Measurements from ENCODE around the gene SLC11A1. TPM values are rescaled to one million over a fixed set of nuclear protein-coding genes. Genes with fewer than 3 reads are reported as not detected.

The SLC11A1 gene
- total and polyA plus RNA-seq, 2 experiments from 2014 or later, result 0.60 to 0.74 TPM

GRCh38 chr2:218418321-218418716 is 36.2 kb downstream of the SLC11A1 start:
- Histone ChIP-seq H3K36me3 (replicated peaks; ENCODE audit: insufficient read depth, low read depth) (no peaks in the 10 kb centered on the region), H3K9me3 (ENCODE audit: low read depth) (no peaks in the 10 kb centered on the region), H4K20me1 (ENCODE audit: insufficient read depth, poor library complexity, severe bottlenecking) (peaks cover 6% of the 10 kb centered on the region), H3K27ac (peak overlapping the region; percentile 92), H3K4me1 (ENCODE audit: insufficient read depth) (peaks cover 12% of the 10 kb centered on the region), H3K27me3 (no peaks in the 10 kb centered on the region), H3K4me2 (peak overlapping the region; percentile 24), H3K9me2 (replicated peaks; ENCODE audit: insufficient read depth) (no peaks in the 10 kb centered on the region), H2AFZ (no peak overlapping the region), H3K4me3 (no peak overlapping the region), H3K79me2 (peaks cover 33% of the 10 kb centered on the region)
- WGBS (ENCODE audit: low lambda C conversion rate, missing lambda C conversion rate), result 90% methylated on average over 5 of the region's 5 CpGs
- DNase-seq (ENCODE audit: low spot score), result no peak
- TF ChIP-seq EZH2phosphoT487 (IDR thresholded peaks at IDR 0.05; ENCODE audit: low read depth, severe bottlenecking, unreplicated experiment), result no peak
- TF ChIP-seq EZH2 (IDR thresholded peaks at IDR 0.05; ENCODE audit: borderline replicate concordance), result no peak
- no peak for TF ChIP-seq CTCF (IDR thresholded peaks at IDR 0.05; ENCODE audit: poor library complexity)

GRCh38 chr2:218418717-218419458 is 36.8 kb downstream of the SLC11A1 start, which contains the start of gene VIL1:
TSS of gene VIL1 (plus strand) at chr2:218419123. CDS start at chr2:218423779, 4,656 bp downstream.
- peaks cover 33% of the 10 kb centered on the region for H3K79me2 ChIP-seq
- H3K4me1 ChIP-seq (ENCODE audit: insufficient read depth), result peaks cover 12% of the 10 kb centered on the region
- peak within 1 kb of the TSS; percentile 93 for H3K27ac ChIP-seq
- H3K36me3 ChIP-seq (replicated peaks; ENCODE audit: insufficient read depth, low read depth), result no peaks in the 10 kb centered on the region
- H4K20me1 ChIP-seq (ENCODE audit: insufficient read depth, poor library complexity, severe bottlenecking), result peaks cover 9% of the 10 kb centered on the region
- H3K27me3 ChIP-seq, result no peaks in the 10 kb centered on the region
- WGBS (ENCODE audit: low lambda C conversion rate, missing lambda C conversion rate), result 57% methylated on average over 9 of the region's 9 CpGs
- H3K4me3 ChIP-seq, result peak within 1 kb of the TSS; percentile 37
- DNase-seq (ENCODE audit: low spot score), result peak; percentile 92
- no peak within 1 kb of the TSS for H2AFZ ChIP-seq
- H3K9me2 ChIP-seq (replicated peaks; ENCODE audit: insufficient read depth), result no peaks in the 10 kb centered on the region
- peak within 1 kb of the TSS; percentile 82 for H3K4me2 ChIP-seq
- H3K9me3 ChIP-seq (ENCODE audit: low read depth), result no peaks in the 10 kb centered on the region
- no peak for TF ChIP-seq EZH2 (IDR thresholded peaks at IDR 0.05; ENCODE audit: borderline replicate concordance)
- TF ChIP-seq CTCF (IDR thresholded peaks at IDR 0.05; ENCODE audit: poor library complexity), result no peak
- TF ChIP-seq EZH2phosphoT487 (IDR thresholded peaks at IDR 0.05; ENCODE audit: low read depth, severe bottlenecking, unreplicated experiment), result no peak

- H3K79me2 ChIP-seq, result peaks cover 33% of the 10 kb centered on the region
- H3K4me1 ChIP-seq (ENCODE audit: insufficient read depth), result peaks cover 12% of the 10 kb centered on the region
- no peaks in the 10 kb centered on the region for H3K9me3 ChIP-seq (ENCODE audit: low read depth)
- peak overlapping the region; percentile 82 for H3K4me2 ChIP-seq
- H3K9me2 ChIP-seq (replicated peaks; ENCODE audit: insufficient read depth), result no peaks in the 10 kb centered on the region
- H3K36me3 ChIP-seq (replicated peaks; ENCODE audit: insufficient read depth, low read depth), result no peaks in the 10 kb centered on the region
- no peak overlapping the region for H2AFZ ChIP-seq
- TF ChIP-seq EZH2 (IDR thresholded peaks at IDR 0.05; ENCODE audit: borderline replicate concordance) (no peak), EZH2phosphoT487 (IDR thresholded peaks at IDR 0.05; ENCODE audit: low read depth, severe bottlenecking, unreplicated experiment) (no peak), CTCF (IDR thresholded peaks at IDR 0.05; ENCODE audit: poor library complexity) (no peak)
- peaks cover 9% of the 10 kb centered on the region for H4K20me1 ChIP-seq (ENCODE audit: insufficient read depth, poor library complexity, severe bottlenecking)
- peak overlapping the region; percentile 37 for H3K4me3 ChIP-seq
- no peaks in the 10 kb centered on the region for H3K27me3 ChIP-seq
- no peak for DNase-seq (ENCODE audit: low spot score)
- peak overlapping the region; percentile 93 for H3K27ac ChIP-seq
- 78% methylated on average over 7 of the region's 7 CpGs for WGBS (ENCODE audit: low lambda C conversion rate, missing lambda C conversion rate)
Observed at GRCh38 chr2:218419630-218420216, 37.6 kb downstream of the SLC11A1 start.
